ENCODE data around the gene TMPRSS7.
"Not testable (repeated sequence)": the region's sequence is repeated elsewhere in the genome, so short reads cannot be mapped to it uniquely, and the experiment has no call there.

- TF ChIP-seq, protein P1, sequence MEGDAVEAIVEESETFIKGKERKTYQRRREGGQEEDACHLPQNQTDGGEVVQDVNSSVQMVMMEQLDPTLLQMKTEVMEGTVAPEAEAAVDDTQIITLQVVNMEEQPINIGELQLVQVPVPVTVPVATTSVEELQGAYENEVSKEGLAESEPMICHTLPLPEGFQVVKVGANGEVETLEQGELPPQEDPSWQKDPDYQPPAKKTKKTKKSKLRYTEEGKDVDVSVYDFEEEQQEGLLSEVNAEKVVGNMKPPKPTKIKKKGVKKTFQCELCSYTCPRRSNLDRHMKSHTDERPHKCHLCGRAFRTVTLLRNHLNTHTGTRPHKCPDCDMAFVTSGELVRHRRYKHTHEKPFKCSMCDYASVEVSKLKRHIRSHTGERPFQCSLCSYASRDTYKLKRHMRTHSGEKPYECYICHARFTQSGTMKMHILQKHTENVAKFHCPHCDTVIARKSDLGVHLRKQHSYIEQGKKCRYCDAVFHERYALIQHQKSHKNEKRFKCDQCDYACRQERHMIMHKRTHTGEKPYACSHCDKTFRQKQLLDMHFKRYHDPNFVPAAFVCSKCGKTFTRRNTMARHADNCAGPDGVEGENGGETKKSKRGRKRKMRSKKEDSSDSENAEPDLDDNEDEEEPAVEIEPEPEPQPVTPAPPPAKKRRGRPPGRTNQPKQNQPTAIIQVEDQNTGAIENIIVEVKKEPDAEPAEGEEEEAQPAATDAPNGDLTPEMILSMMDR (conservative IDR thresholded peaks at IDR 0.05 in 1 of 2, IDR thresholded peaks at IDR 0.05 in 1 of 2; ENCODE audit: extremely low read depth in 1 of 2, insufficient read depth in 1 of 2, low read depth in 1 of 2, low read length in 2 of 2), result not testable (repeated sequence)
- TF ChIP-seq EZH2 (IDR thresholded peaks at IDR 0.05; ENCODE audit: borderline replicate concordance, low read length), result not testable (repeated sequence)
These were observed 2.7 kb downstream of the TMPRSS7 start for GRCh38 chr3:112037194-112037593.

Measured in mammary epithelial cell (primary cell).